Neural cell (in vitro differentiated cells): Measurements from ENCODE around the gene DDHD1. TPM values are rescaled to one million over a fixed set of nuclear protein-coding genes. Genes with fewer than 3 reads are reported as not detected.

ENCODE experiments used
- H2AFZ ChIP-seq: fragments of 200-600, 300-800 bp; sonication (generic), shearing (Covaris generic); 2 replicates; pipeline ENCODE4 v1.6.0; 2014; ENCODE audit warnings: low read depth, mild to moderate bottlenecking, antibody characterized with exemption, low read length, moderate library complexity
- H3F3A ChIP-seq: fragments of 200-600 bp; shearing (Covaris generic); 2 replicates; pipeline ENCODE4 v1.6.1; 2016; ENCODE audit warnings: mild to moderate bottlenecking, moderate library complexity, mixed read lengths, antibody characterized with exemption, low read length; ENCODE audit not compliant: insufficient read depth, poor library complexity, severe bottlenecking
- H3K27ac ChIP-seq: fragments of 200-600, 300-800 bp; sonication (generic), shearing (Covaris generic); 2 replicates; pipeline ENCODE4 v1.5.1; 2014; ENCODE audit warnings: mild to moderate bottlenecking, low read length, moderate library complexity
- H3K27me3 ChIP-seq: fragments of 300-800, 200-600 bp; sonication (generic), shearing (Covaris generic); 2 replicates; pipeline ENCODE4 v1.6.0; 2014; ENCODE audit warnings: mild to moderate bottlenecking, low read depth, low read length, moderate library complexity; ENCODE audit not compliant: insufficient read depth
- H3K36me3 ChIP-seq: fragments of 300-800, 200-600 bp; sonication (generic), shearing (Covaris generic); 2 replicates; pipeline ENCODE4 v1.5.1; 2014; ENCODE audit warnings: mild to moderate bottlenecking, antibody characterized with exemption, low read length, moderate library complexity; ENCODE audit not compliant: insufficient read depth
- H3K4me2 ChIP-seq: fragments of 300-800, 200-600 bp; sonication (generic), shearing (Covaris generic); 2 replicates; pipeline ENCODE4 v1.6.0; 2014; ENCODE audit warnings: mild to moderate bottlenecking, low read length
- H3K4me3 ChIP-seq: fragments of 300-800, 200-600 bp; sonication (generic), shearing (Covaris generic); 2 replicates; pipeline ENCODE4 v1.5.1; 2014; ENCODE audit warnings: mild to moderate bottlenecking, low read length, moderate library complexity
- H3K79me2 ChIP-seq: fragments of 200-600 bp; shearing (Covaris generic); replicated peaks from 2 replicates; pipeline ENCODE4 v1.6.0; 2014; ENCODE audit warnings: mild to moderate bottlenecking, low read length, moderate library complexity; ENCODE audit not compliant: insufficient read depth
- H3K9ac ChIP-seq: fragments of 300-800, 200-600 bp; sonication (generic), shearing (Covaris generic); 2 replicates; pipeline ENCODE4 v1.6.1; 2016; ENCODE audit warnings: mild to moderate bottlenecking, low read length, mixed read lengths
- H3K9me2 ChIP-seq: fragments of 200-600 bp; shearing (Covaris generic); 2 replicates; pipeline ENCODE4 v1.6.1; 2016; ENCODE audit warnings: mild to moderate bottlenecking, low read length, mixed read lengths; ENCODE audit not compliant: insufficient read depth
- H3K9me3 ChIP-seq: fragments of 200-600, 300-800 bp; sonication (generic), shearing (Covaris generic); 2 replicates; pipeline ENCODE4 v1.6.1; 2016; ENCODE audit warnings: mild to moderate bottlenecking, mixed run types, low read length, moderate library complexity, mixed read lengths
- H4K20me1 ChIP-seq: fragments of 200-600 bp; shearing (Covaris generic); 2 replicates; pipeline ENCODE4 v1.6.1; 2016; ENCODE audit warnings: mild to moderate bottlenecking, mixed run types; ENCODE audit not compliant: insufficient read depth
- EP300 ChIP-seq: fragments of 450-650 bp; conservative IDR thresholded peaks from 2 replicates; pipeline ENCODE4 v1.6.1; 2014; ENCODE audit warnings: antibody characterized with exemption, mild to moderate bottlenecking, moderate library complexity; ENCODE audit not compliant: poor library complexity, severe bottlenecking
- EZH2 ChIP-seq: fragments of 200-600, 300-800 bp; shearing (Covaris generic), sonication (generic); IDR thresholded peaks from 2 replicates; pipeline ENCODE4 v1.6.1; 2014; ENCODE audit warnings: antibody characterized with exemption, low read length, borderline replicate concordance, mild to moderate bottlenecking; ENCODE audit not compliant: insufficient read depth, poor library complexity, severe bottlenecking
- MXI1 ChIP-seq: fragments of 450-650 bp; conservative IDR thresholded peaks from 2 replicates; pipeline ENCODE4 v1.6.1; 2014; ENCODE audit warnings: antibody characterized with exemption, mild to moderate bottlenecking; ENCODE audit not compliant: poor library complexity, severe bottlenecking
- POLR2AphosphoS5 ChIP-seq: IDR thresholded peaks from 2 replicates; pipeline ENCODE4 v1.6.1; 2012
- RAD21 ChIP-seq: fragments of 450-650 bp; conservative IDR thresholded peaks from 2 replicates; pipeline ENCODE4 v1.6.1; 2014; ENCODE audit warnings: antibody characterized with exemption, mild to moderate bottlenecking, moderate library complexity
- SMC3 ChIP-seq: fragments of 450-650 bp; conservative IDR thresholded peaks from 2 replicates; pipeline ENCODE4 v1.6.1; 2014; ENCODE audit warnings: antibody characterized with exemption, mild to moderate bottlenecking, moderate library complexity; ENCODE audit not compliant: poor library complexity
- TAF1 ChIP-seq: IDR thresholded peaks from 2 replicates; pipeline ENCODE4 v1.6.1; 2012; ENCODE audit warnings: low read depth
- polyA plus RNA-seq: library from polyadenylated mRNA; depleted of rRNA; stranded (reverse); fragments of >200 nt; gene quantifications from 2 replicates; pipeline ENCODE4 v1.2.3, GENCODE V29; 2014
- TF ChIP-seq, protein P1 (sequence below): IDR thresholded peaks from 2 replicates; pipeline ENCODE4 v1.6.1; 2012; ENCODE audit warnings: borderline replicate concordance
- TF ChIP-seq, protein P2 (sequence below): fragments of 450-650 bp; IDR thresholded peaks from 2 replicates; pipeline ENCODE4 v1.5.1; 2014; ENCODE audit warnings: antibody characterized with exemption, mild to moderate bottlenecking, moderate library complexity; ENCODE audit not compliant: poor library complexity, severe bottlenecking

Gene DDHD1
- polyA plus RNA-seq, 1 donor from 2014 or later, result 13.9 TPM

- Histone ChIP-seq H3K36me3 (no peaks in the 10 kb centered on the region), H3K9me3 (no peaks in the 10 kb centered on the region), H2AFZ (no peak overlapping the region), H3K4me2 (no peak overlapping the region), H3K9ac (no peak overlapping the region), H4K20me1 (no peaks in the 10 kb centered on the region), H3K27ac (no peak overlapping the region), H3K79me2 (no peaks in the 10 kb centered on the region), H3K4me3 (no peak overlapping the region), H3K27me3 (no peaks in the 10 kb centered on the region), H3K9me2 (no peaks in the 10 kb centered on the region), H3F3A (no peaks in the 10 kb centered on the region)
- TF ChIP-seq TAF1 (no peak), SMC3 (no peak), POLR2AphosphoS5 (no peak), MXI1 (no peak), EP300 (no peak), EZH2 (no peak), RAD21 (no peak)
- TF ChIP-seq, protein P1, sequence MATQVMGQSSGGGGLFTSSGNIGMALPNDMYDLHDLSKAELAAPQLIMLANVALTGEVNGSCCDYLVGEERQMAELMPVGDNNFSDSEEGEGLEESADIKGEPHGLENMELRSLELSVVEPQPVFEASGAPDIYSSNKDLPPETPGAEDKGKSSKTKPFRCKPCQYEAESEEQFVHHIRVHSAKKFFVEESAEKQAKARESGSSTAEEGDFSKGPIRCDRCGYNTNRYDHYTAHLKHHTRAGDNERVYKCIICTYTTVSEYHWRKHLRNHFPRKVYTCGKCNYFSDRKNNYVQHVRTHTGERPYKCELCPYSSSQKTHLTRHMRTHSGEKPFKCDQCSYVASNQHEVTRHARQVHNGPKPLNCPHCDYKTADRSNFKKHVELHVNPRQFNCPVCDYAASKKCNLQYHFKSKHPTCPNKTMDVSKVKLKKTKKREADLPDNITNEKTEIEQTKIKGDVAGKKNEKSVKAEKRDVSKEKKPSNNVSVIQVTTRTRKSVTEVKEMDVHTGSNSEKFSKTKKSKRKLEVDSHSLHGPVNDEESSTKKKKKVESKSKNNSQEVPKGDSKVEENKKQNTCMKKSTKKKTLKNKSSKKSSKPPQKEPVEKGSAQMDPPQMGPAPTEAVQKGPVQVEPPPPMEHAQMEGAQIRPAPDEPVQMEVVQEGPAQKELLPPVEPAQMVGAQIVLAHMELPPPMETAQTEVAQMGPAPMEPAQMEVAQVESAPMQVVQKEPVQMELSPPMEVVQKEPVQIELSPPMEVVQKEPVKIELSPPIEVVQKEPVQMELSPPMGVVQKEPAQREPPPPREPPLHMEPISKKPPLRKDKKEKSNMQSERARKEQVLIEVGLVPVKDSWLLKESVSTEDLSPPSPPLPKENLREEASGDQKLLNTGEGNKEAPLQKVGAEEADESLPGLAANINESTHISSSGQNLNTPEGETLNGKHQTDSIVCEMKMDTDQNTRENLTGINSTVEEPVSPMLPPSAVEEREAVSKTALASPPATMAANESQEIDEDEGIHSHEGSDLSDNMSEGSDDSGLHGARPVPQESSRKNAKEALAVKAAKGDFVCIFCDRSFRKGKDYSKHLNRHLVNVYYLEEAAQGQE, result no peak
- TF ChIP-seq, protein P2, sequence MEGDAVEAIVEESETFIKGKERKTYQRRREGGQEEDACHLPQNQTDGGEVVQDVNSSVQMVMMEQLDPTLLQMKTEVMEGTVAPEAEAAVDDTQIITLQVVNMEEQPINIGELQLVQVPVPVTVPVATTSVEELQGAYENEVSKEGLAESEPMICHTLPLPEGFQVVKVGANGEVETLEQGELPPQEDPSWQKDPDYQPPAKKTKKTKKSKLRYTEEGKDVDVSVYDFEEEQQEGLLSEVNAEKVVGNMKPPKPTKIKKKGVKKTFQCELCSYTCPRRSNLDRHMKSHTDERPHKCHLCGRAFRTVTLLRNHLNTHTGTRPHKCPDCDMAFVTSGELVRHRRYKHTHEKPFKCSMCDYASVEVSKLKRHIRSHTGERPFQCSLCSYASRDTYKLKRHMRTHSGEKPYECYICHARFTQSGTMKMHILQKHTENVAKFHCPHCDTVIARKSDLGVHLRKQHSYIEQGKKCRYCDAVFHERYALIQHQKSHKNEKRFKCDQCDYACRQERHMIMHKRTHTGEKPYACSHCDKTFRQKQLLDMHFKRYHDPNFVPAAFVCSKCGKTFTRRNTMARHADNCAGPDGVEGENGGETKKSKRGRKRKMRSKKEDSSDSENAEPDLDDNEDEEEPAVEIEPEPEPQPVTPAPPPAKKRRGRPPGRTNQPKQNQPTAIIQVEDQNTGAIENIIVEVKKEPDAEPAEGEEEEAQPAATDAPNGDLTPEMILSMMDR, result no peak
Observed at GRCh38 chr14:53003776-53004175, 149.3 kb downstream of the DDHD1 start.

DNA sequence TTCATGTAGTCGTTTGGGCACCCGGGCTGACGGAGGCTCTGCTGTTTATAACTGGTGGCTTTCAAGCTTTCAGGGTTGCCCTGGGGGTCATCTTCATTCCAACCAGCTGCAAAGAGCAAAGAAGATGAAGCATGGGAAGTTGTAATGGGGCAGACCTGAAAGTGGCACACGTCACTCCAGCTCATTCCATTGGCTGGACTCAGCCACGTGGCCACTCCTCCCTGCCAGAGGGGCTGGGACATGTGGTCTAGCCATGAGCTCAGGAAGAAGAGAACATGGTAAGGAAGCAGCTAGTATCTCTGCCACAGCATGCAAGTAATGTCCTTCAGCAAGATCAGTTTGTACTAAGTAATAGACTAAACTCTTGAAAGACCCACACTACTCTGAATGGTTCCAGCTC lies 150.5 kb downstream of the DDHD1 start:
- no peak overlapping the region for H3K9ac ChIP-seq
- no peaks in the 10 kb centered on the region for H3K36me3 ChIP-seq
- no peaks in the 10 kb centered on the region for H4K20me1 ChIP-seq
- H3K4me3 ChIP-seq, result no peak overlapping the region
- no peaks in the 10 kb centered on the region for H3K9me2 ChIP-seq
- no peaks in the 10 kb centered on the region for H3K9me3 ChIP-seq
- H3K27ac ChIP-seq, result no peak overlapping the region
- H3K79me2 ChIP-seq, result no peaks in the 10 kb centered on the region
- TF ChIP-seq, protein P1, result no peak
- no peak for TF ChIP-seq EZH2
- no peak for TF ChIP-seq SMC3
- no peak for TF ChIP-seq EP300
- TF ChIP-seq TAF1, result no peak
- no peak for TF ChIP-seq MXI1
- TF ChIP-seq, protein P2, result no peak
- no peak for TF ChIP-seq POLR2AphosphoS5
- TF ChIP-seq RAD21, result no peak
- H3K27me3 ChIP-seq, result no peaks in the 10 kb centered on the region
- H3F3A ChIP-seq, result no peaks in the 10 kb centered on the region
- H2AFZ ChIP-seq, result no peak overlapping the region
- no peak overlapping the region for H3K4me2 ChIP-seq
